ENCODE measurements around the gene SH2D7. TPM values are rescaled to one million over a fixed set of nuclear protein-coding genes. Genes with fewer than 3 reads are reported as not detected.

The SH2D7 gene
- total RNA-seq, 4 donors from 2014 or later: not detected

DNA sequence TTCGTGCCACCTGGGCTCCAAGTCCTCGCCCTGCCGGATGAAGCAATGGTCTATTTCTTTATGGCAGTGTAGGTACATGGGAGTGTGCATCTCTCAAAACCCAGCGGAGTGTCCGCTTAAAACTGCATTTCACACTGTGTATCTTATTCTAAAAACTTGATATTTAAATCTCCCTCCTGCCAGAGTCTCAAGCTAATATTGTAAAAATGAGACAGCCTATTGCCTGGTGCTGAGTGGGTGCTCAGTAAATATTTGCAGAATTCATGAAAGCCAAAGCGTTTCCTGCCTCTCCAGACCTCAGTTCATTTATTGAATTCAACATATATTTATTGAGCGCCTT lies 14.5 kb upstream of the SH2D7 start:
- H3K4me1 ChIP-seq: peaks cover 50% of the 10 kb centered on the region
- no peaks in the 10 kb centered on the region for H3K27me3 ChIP-seq
- 20% methylated on average over 7 of the region's 7 CpGs for WGBS
- H3K27ac ChIP-seq: peak overlapping the region; percentile 93
- DNase-seq (ENCODE audit: low spot score in 2 of 2): no peak
- TF ChIP-seq, protein P1, sequence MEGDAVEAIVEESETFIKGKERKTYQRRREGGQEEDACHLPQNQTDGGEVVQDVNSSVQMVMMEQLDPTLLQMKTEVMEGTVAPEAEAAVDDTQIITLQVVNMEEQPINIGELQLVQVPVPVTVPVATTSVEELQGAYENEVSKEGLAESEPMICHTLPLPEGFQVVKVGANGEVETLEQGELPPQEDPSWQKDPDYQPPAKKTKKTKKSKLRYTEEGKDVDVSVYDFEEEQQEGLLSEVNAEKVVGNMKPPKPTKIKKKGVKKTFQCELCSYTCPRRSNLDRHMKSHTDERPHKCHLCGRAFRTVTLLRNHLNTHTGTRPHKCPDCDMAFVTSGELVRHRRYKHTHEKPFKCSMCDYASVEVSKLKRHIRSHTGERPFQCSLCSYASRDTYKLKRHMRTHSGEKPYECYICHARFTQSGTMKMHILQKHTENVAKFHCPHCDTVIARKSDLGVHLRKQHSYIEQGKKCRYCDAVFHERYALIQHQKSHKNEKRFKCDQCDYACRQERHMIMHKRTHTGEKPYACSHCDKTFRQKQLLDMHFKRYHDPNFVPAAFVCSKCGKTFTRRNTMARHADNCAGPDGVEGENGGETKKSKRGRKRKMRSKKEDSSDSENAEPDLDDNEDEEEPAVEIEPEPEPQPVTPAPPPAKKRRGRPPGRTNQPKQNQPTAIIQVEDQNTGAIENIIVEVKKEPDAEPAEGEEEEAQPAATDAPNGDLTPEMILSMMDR (IDR thresholded peaks at IDR 0.05): no peak
- TF ChIP-seq POLR2A (IDR thresholded peaks at IDR 0.05): no peak
- no peak for TF ChIP-seq EP300 (IDR thresholded peaks at IDR 0.05)
- no peak for TF ChIP-seq POLR2AphosphoS5 (IDR thresholded peaks at IDR 0.05)
- H3K4me3 ChIP-seq: peak overlapping the region; percentile 94
- no peaks in the 10 kb centered on the region for H3K36me3 ChIP-seq
- H3K9me3 ChIP-seq: no peaks in the 10 kb centered on the region

DNA sequence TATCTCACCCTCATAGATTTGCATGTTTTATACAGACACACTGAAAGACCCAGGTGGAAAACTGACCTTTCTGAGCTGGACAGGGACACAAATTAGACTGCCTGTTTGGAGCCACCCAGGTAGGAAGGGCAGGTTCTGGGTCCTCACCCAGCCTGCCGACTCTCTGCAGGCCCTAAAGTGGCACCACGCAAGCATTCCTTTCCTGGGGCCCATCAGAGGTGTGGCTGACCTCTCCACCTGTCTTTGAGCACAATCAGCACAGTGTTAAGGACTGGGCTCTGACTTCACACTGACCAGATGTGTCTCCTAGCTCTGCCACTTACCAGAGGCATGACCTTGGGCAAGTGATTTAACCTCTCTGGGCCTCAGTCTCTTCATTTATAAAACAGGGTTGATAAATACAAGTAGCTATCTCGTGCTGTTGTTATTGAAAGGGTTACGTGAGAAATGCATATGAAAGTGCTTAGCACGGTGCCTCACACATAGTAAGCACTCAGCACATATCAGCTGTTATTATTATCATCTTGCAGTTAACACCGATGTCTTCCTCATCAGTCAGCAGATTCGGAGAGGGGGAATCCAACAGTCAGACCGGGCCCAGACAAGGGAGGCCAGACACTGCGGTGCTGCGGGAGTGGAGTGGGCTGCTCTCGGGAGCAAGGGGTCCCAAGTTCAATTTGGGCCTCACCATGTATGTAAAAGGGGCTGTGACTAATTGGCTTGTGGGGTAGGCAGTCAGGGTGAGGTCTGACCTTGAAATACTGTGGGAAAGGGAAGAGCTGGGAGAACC lies 12.9 kb upstream of the SH2D7 start:
- DNase-seq (ENCODE audit: low spot score in 2 of 2): no peak
- no peak overlapping the region for H3K27ac ChIP-seq
- H3K9me3 ChIP-seq: no peaks in the 10 kb centered on the region
- TF ChIP-seq EP300 (IDR thresholded peaks at IDR 0.05) (no peak), POLR2A (IDR thresholded peaks at IDR 0.05) (no peak)
- TF ChIP-seq, protein P1 (IDR thresholded peaks at IDR 0.05): no peak
- WGBS: 96% methylated on average over 11 of the region's 11 CpGs
- no peaks in the 10 kb centered on the region for H3K36me3 ChIP-seq
- peaks cover 43% of the 10 kb centered on the region for H3K4me1 ChIP-seq
- no peak overlapping the region for H3K4me3 ChIP-seq
- H3K27me3 ChIP-seq: no peaks in the 10 kb centered on the region

DNA sequence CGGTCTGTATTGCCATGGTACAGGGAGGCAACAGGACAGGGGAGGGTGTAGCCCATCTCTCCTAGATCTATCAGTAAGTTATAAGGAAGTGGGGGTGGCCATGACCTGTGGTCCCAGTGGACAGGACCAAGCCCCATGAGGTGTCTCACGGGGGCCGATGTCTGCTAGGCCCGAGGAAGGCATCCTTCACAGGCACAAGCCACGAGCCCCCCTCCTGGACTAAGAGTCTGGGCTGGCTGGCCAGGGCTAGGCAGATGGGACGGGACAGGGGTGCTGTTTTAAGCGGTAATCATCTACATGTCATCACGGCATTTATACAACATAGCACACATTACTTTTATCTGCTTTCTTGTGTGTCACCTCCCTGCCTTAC lies 12.3 kb upstream of the SH2D7 start:
- Histone ChIP-seq H3K27ac (no peak overlapping the region), H3K27me3 (no peaks in the 10 kb centered on the region), H3K9me3 (no peaks in the 10 kb centered on the region), H3K36me3 (no peaks in the 10 kb centered on the region), H3K4me3 (no peak overlapping the region), H3K4me1 (peaks cover 39% of the 10 kb centered on the region)
- 93% methylated on average over 8 of the region's 8 CpGs for WGBS
- DNase-seq (ENCODE audit: low spot score in 2 of 2): peak in 1 of 2 donors; percentile 57
- TF ChIP-seq POLR2AphosphoS5 (IDR thresholded peaks at IDR 0.05): no peak
- no peak for TF ChIP-seq POLR2A (IDR thresholded peaks at IDR 0.05)
- no peak for TF ChIP-seq EP300 (IDR thresholded peaks at IDR 0.05)
- TF ChIP-seq, protein P1 (IDR thresholded peaks at IDR 0.05): no peak

DNA sequence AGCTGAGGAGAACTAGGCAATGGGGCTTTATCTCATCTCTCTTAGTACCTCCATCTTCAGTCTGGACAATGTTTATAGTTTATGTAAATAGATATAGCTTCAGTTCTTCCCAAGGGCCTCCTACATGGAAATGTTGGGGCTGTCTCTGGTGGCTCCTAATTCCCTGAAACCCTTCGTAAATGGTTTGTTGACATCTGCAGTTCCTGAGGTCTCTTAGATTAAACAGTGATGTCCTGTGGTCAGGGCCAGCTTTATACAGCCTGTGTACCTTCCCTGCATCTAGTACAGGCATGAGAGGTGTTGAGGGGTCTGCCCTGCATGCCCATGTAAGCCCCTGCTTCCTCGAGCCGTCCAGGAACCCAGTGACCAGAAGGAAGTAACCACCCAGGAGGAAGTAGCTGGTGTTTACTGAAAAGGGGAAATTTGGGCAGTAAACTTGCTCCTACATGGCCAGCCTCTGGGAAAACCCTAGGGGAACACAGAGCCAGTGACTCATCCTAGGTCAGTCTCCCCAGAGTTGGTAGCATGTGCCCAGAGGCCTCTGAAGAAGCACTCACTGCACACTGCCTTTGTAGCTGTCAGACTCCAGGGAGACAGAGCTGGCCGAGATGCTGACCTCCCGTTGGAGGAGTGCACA lies 10.1 kb upstream of the SH2D7 start:
- TF ChIP-seq, protein P1 (IDR thresholded peaks at IDR 0.05): no peak
- TF ChIP-seq POLR2AphosphoS5 (IDR thresholded peaks at IDR 0.05) (no peak), POLR2A (IDR thresholded peaks at IDR 0.05) (no peak), EP300 (IDR thresholded peaks at IDR 0.05) (no peak)
- 74% methylated on average over 5 of the region's 5 CpGs for WGBS
- Histone ChIP-seq H3K27ac (no peak overlapping the region), H3K4me3 (no peak overlapping the region), H3K36me3 (no peaks in the 10 kb centered on the region), H3K4me1 (peaks cover 19% of the 10 kb centered on the region), H3K9me3 (no peaks in the 10 kb centered on the region), H3K27me3 (no peaks in the 10 kb centered on the region)
- DNase-seq (ENCODE audit: low spot score in 2 of 2): peak in 1 of 2 donors; percentile 49

DNA sequence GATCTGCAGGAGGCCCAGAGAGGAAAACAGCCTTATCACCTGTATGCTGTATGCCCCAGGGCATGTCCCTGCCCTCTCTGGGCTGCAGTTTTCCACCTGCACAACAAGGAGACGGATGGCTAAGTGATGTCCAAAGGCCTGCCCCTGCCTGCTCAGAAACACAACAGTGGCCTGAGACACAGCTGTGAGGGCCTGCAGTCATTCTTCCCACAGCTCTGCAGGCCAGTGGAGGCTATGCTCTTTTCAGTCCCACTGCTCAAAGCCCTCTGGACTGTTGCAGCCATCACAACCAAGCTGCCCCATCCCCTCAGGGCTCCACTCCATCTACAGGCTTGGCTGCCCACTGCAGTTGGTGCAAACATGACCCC lies 9.6 kb upstream of the SH2D7 start:
- Histone ChIP-seq H3K27me3 (no peaks in the 10 kb centered on the region), H3K36me3 (no peaks in the 10 kb centered on the region), H3K27ac (no peak overlapping the region), H3K9me3 (no peaks in the 10 kb centered on the region), H3K4me3 (no peak overlapping the region), H3K4me1 (peaks cover 18% of the 10 kb centered on the region)
- WGBS: 100% methylated on average over 1 of the region's 1 CpG
- TF ChIP-seq, protein P1 (IDR thresholded peaks at IDR 0.05): no peak
- TF ChIP-seq POLR2AphosphoS5 (IDR thresholded peaks at IDR 0.05) (no peak), POLR2A (IDR thresholded peaks at IDR 0.05) (no peak), EP300 (IDR thresholded peaks at IDR 0.05) (no peak)
- DNase-seq (ENCODE audit: low spot score in 2 of 2): peak in 1 of 2 donors; percentile 54
